Measurements from ENCODE around the gene UTS2B.
A peak's percentile ranks its signal among the peaks of the same experiment; 100 is the strongest.
"Not testable (repeated sequence)": the region's sequence is repeated elsewhere in the genome, so short reads cannot be mapped to it uniquely, and the experiment has no call there.

Gene UTS2B

DNA sequence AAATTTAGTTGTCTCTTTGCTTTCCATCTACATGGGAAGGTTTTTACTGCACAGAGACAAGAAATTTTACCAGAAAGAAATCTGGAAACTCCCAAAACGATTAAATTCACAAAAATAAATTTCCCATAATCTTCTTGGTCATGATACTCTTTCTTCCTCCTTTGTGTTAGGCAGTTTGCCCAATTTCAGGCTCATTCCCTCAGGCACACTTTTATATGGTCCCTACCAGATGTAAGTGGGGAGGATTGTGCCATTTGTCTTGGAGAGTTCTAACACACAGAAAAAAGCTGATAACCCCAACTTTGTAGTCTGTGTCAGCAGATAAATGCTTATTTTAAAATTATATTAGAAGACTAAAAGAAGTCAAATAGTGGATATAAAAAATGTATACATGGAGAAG lies 50.2 kb downstream of the UTS2B start:
- DNase-seq (ENCODE audit: low read depth), result no peak

DNA sequence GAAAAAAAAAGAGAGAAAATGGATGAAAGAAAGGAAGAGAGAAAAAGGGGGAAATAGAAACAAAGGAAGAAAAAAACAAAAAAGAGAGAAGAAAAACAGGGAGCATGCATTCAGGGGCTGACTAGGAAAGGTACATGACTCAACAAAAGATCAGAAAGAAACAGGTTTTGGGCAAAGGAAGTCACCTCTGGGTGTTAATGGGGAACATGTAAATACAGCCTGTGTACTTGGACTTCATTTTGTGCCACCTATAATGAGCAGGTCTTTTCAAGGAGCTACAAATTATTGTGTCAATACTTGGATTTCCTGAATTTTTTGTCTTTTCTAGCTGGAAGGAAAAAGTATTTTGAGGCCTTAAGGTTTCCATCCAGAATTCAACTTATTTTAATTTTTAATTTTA lies 54.6 kb downstream of the UTS2B start:
- no peak for DNase-seq (ENCODE audit: low read depth)

DNA sequence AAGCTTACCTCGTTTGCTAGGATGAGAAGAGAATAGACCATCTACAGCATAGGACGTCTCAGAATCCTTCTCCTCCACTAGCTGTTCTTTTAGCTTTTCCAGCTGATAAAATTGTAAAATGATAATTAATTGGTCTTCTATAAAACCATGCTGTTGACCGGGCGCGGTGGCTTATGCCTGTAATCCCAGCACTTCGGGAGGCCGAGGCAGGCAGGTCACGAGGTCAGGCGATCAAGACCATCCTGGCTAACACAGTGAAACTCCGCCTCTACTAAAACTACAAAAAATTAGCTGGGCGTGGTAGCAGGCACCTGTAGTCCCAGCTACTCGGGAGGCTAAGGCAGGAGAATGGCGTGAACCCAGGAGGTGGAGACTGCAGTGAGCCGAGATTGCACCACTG lies 55.1 kb downstream of the UTS2B start:
- not testable (repeated sequence) for DNase-seq (ENCODE audit: low read depth)

DNA sequence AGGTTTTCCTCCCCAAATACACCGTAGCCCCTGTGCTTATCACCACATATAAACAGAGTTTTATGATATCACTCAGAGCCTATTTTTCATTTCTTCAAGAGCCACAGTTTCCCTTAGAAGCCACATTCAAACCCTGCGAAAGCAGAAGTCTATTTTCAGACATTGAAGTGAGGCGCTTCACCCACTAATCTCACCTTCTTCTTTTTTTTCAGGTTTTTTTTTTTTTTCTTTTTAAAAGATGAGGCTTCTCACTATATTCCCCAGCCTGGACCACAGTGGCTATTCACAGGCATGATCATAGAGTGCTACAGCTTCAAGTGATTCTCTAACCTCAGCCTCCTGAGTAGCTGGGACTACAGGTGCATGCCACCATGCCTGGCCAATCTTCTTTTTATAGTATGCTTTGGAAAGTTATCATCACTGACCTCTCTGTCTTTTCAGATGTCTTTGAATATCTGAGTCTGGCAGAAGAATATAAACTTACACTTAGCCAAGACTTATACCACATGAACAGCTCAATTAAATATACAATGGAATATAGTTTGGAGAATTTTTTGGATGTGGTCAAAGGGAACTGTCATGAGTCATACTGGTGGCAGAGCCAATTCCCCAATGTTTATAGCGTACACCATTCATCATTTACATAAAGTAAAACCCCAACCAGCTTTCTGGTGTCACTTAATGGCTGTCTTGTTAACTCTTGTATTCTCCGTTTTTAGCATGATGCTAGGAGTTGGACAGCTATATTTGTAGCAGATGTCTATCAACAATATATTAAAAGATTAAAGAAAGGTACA lies 60.8 kb downstream of the UTS2B start:
- peak; percentile 38 for DNase-seq (ENCODE audit: low read depth)

GRCh38 chr3:191268737-191269136 lies 61.6 kb downstream of the UTS2B start:
- no peak for DNase-seq (ENCODE audit: low read depth)

GRCh38 chr3:191263850-191264249 lies 66.5 kb downstream of the UTS2B start:
- DNase-seq (ENCODE audit: low read depth), result no peak

- DNase-seq (ENCODE audit: low read depth), result no peak
Observed at GRCh38 chr3:191263365-191263764, 67.0 kb downstream of the UTS2B start.

- no peak for DNase-seq (ENCODE audit: low read depth)
Observed at GRCh38 chr3:191262650-191263049, 67.7 kb downstream of the UTS2B start.

- DNase-seq (ENCODE audit: low read depth), result no peak
Observed at GRCh38 chr3:191261304-191261638, 69.1 kb downstream of the UTS2B start.

GRCh38 chr3:191260431-191261303 lies 69.7 kb downstream of the UTS2B start:
- DNase-seq (ENCODE audit: low read depth), result no peak

- DNase-seq (ENCODE audit: low read depth), result peak; percentile 34
Observed at GRCh38 chr3:191259486-191259885, 70.8 kb downstream of the UTS2B start.

- no peak for DNase-seq (ENCODE audit: low read depth)
Observed at GRCh38 chr3:191257286-191257685, 73.0 kb downstream of the UTS2B start.

GRCh38 chr3:191256405-191256804 lies 73.9 kb downstream of the UTS2B start:
- DNase-seq (ENCODE audit: low read depth), result no peak

DNA sequence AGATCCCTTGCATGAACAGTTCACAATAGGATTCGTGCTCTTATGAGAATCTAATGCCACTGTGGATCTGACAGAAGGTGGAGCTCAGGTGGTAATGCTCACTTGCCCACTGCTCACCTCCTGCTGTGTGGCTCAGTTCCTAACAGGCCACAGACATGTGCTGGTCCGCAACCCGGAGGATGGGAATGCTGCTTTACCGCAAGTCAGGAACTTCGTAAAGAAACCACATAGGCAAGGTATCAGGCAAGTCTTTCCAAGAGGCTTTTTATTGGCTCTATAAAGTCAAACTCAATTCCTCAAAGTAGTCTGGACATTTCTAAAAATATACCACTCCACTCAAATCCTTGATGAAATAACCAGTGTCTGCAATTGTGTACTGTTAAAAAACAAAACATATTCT lies 75.2 kb downstream of the UTS2B start:
- peak; percentile 83 for DNase-seq (ENCODE audit: low read depth)

DNA sequence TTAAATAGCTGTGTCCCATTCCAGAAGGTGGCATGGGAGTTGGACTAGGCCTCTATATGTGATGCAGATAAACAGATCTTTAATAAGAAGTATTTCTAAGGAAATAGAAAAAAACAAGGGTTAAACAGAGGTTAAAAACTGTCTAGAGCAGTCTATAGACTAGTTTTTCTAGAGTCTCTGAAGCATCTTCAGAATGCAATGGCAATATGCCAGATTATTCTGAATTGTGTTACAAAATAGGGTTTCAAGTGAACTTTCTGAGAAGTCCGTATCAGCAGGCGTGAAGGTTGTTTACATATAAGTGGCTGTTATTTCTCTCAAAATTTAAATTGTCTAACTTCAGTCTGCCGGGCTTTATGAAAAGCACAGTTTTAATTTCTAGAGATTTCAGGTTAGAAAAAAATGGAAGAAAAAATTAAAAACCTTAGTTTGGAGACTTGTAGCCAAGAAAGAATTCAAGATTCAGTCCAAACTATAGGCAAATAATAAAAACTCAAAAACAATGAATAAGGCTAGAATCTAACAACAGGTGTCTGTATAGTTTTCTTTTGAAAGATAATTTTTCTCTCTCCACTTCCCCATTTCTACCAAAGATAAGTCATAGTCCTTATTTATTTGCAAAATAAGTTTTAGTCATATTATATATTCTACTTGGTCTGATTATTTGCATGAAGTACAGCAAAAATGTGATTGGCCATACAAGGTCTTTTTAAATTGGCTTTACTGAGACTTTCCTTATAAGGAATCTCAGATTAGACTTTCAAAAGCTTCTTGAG lies 76.0 kb downstream of the UTS2B start:
- DNase-seq (ENCODE audit: low read depth), result peak; percentile 23

DNA sequence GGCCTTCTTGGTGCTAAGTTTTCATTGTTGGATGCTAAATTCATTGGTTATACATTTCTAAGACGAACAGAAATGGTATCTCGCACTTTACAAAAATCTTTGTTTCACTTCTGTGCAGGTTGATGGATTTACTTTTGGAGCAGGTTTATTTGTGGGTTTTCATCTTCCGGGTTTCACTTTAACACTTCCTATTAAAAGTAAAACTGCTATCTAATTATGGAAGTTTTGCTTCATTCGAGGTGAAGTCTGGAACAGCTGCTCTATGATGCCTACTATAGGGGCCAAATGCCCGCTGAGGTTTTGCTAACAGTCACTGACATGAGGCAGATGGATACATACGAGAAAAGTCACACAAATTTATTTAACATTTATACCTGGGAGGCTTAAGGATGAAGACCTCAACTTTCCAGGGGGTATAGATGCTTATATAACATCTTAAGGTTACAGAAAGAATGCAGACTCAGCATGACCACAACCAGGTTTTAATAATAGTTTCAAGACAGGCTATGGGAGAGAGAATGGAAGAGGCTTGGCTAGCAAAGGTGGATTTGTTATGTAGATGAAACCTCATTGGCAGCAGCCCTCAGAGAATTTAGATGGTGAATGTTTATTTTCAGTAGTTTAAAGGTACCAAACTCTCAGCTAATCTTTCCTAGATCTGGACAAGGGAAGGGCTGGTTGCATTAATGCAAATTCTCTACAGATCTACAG lies 77.1 kb downstream of the UTS2B start:
- DNase-seq (ENCODE audit: low read depth), result no peak

GRCh38 chr3:191246630-191247029 lies 83.7 kb downstream of the UTS2B start:
- DNase-seq (ENCODE audit: low read depth), result peak; percentile 93

DNA sequence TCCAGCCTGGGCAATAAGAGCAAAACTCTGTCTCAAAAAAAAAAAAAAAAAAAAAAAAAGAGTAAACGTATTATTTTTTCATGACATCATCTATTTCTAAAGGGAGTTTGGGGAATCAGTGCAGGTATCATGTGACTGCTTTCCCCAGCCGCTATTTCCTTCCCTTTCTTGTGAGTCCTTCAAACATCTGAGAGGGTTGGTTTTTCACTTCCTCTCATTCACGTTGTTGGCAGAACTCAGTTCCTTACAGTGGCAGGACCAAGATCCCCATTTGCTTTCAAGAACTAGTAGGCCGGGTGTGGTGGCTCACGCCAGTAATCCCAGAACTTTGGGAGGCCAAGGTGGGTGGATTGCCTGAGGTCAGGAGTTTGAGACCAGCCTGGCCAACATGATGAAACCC lies 84.3 kb downstream of the UTS2B start:
- not testable (repeated sequence) for DNase-seq (ENCODE audit: low read depth)

- peak; percentile 35 for DNase-seq (ENCODE audit: low read depth)
Observed at GRCh38 chr3:191244242-191244867, 86.0 kb downstream of the UTS2B start.

DNA sequence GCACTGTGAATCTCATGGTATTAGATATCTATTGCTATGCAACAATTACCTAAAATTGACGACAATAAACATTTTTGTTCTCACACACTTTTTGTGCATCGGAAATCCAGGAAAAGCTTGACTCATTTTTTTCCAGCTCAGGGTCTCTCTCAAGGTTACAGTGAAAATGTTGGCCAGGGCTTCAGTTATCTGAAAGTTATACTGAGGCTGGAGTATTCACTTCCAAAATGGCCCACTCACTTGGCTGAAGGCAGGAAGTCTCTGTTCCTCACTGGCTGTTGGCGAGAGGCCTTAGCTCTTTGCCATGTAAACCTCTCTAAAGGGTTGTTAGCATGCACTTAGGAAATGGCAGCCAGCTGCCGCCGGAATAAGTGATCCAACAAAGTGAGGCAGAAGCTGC lies 89.8 kb downstream of the UTS2B start:
- DNase-seq (ENCODE audit: low read depth), result no peak

DNA sequence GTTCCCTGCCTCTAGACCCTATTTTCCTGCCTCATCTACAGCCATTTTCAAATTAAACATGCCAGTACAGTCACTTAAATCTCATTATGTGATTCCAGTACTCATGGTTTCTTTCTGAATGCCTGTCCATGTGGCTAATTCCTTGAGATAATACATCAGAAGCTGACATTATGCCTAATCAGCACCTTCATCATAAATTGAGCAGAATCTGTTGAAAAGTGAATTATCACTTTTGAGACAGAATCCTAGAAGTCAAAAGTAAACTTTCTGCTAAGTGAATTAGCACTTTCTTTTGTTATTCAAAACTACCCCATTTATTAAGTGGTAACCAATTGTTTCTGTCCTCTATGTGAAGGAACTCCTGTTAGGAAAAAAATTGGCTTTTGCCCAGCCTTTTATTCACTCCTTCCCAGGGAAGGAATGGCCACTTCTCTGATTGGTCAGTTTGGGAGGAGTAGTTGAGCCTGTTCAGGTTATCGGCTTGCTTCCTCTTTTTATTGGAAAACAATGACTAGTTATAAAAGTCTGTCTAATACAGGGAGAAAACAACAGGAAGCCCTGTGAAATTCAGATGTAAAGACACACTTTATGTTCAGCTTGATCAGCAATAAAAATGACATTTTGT lies 90.8 kb downstream of the UTS2B start:
- peak; percentile 13 for DNase-seq (ENCODE audit: low read depth)

Data from EH (cell line).